Stomach (tissue), 9 donors: Measurements from ENCODE around the gene WWC2. TPM values are rescaled to one million over a fixed set of nuclear protein-coding genes. Genes with fewer than 3 reads are reported as not detected.

Source experiments
- DNase-seq, 2 donors: peaks; one replicate each; pipeline versions ENCODE4 v3.0.0 to v3.0.0-alpha.2; 2013 to 2019
- H3K27ac ChIP-seq, 5 donors: fragments of 200-600 bp in 4 of 5; sonication (generic) in 4 of 5; one replicate each; pipeline ENCODE4 v1.5.1; 2013 to 2019; ENCODE audit warnings: mild to moderate bottlenecking in 1 of 5, moderate library complexity in 1 of 5
- H3K27me3 ChIP-seq, 3 donors: fragments of 200-600 bp; sonication (generic); one replicate each; pipeline ENCODE4 v1.5.1; 2017 to 2019; ENCODE audit warnings: mixed run types in 1 of 3
- H3K36me3 ChIP-seq, 4 donors: fragments of 200-600 bp; sonication (generic); 1 replicate in 3 of 4; 2 replicates in 1 of 4; pipeline ENCODE4 v1.5.1; 2016 to 2019
- H3K4me1 ChIP-seq, 4 donors: fragments of 200-600 bp; sonication (generic); one replicate each; pipeline ENCODE4 v1.5.1; 2016 to 2019
- H3K4me3 ChIP-seq, 4 donors: fragments of 200-600 bp; sonication (generic) in 3 of 4; one replicate each; pipeline ENCODE4 v1.5.1; 2016 to 2019; ENCODE audit warnings: mild to moderate bottlenecking in 1 of 4
- H3K9me3 ChIP-seq, 4 donors: fragments of 200-600 bp; sonication (generic); one replicate each; pipeline ENCODE4 v1.5.1; 2016 to 2019
- EP300 ChIP-seq: sonication (generic); formaldehyde crosslinking; IDR thresholded peaks from one replicate; pipeline ENCODE4 v1.6.1; 2017; ENCODE audit warnings: antibody characterized with exemption
- POLR2A ChIP-seq, 4 donors: fragments of 450-650 bp; IDR thresholded peaks; one replicate each; pipeline ENCODE4 v1.6.1; 2016; ENCODE audit warnings: antibody characterized with exemption in 4 of 4, control low read depth in 2 of 4, mild to moderate bottlenecking in 1 of 4, moderate library complexity in 1 of 4
- POLR2AphosphoS5 ChIP-seq, 3 donors: sonication (generic); formaldehyde crosslinking; IDR thresholded peaks; one replicate each; pipeline ENCODE4 v1.6.1; 2016; ENCODE audit warnings: antibody characterized with exemption in 3 of 3
- WGBS, 5 donors: extraction: QIAGEN DNeasy Blood & Tissue Kit in 3 of 5; methylation state at CpG; one replicate each; pipeline versions ENCODE4 v1.1.5 to v1.1.7; 2013 to 2018; 5-methylcytosine and 5-hydroxymethylcytosine counted together
- intact Hi-C: fragments of 100-400 bp; cut with DNase I; formaldehyde crosslinking; loops from one replicate; pipeline ENCODE4 v1.15.1; 2023; ENCODE audit warnings: low total_unique reads
- polyA plus RNA-seq, 3 donors: library from polyadenylated mRNA; stranded (reverse); fragments of 200-250 nt; gene quantifications; one replicate each; pipeline ENCODE4 v1.2.3, GENCODE V29; 2013
- total RNA-seq, 5 donors: library from RNA; depleted of rRNA; stranded (reverse); fragments of >200 nt; gene quantifications; one replicate each; pipeline versions ENCODE4 v1.1.0 to v1.2.3, GENCODE V29; 2014 to 2016
- TF ChIP-seq, protein P1 (sequence below), 7 experiments: fragments of 450-650 bp in 4 of 7; fragments of 200-600 bp in 3 of 7; sonication (generic) in 3 of 7; IDR thresholded peaks; one replicate each; pipeline ENCODE4 v1.5.1; 2016 to 2019; ENCODE audit warnings: antibody characterized with exemption in 7 of 7, control low read depth in 2 of 7, mild to moderate bottlenecking in 1 of 7
- donor health status: healthy with polysubstance abuse.
- donor health status: Bipolar disorder and iron deficiency.
- donor health status: healthy.

WWC2 gene
- total and polyA plus RNA-seq, 8 donors, result 2.6 to 59.1 (median 31.1) TPM

- Histone ChIP-seq H3K27me3 (no peaks in the 10 kb centered on the region), H3K36me3 (no peaks in the 10 kb centered on the region), H3K4me1 (peaks cover 0 to 41% (median 15%) of the 10 kb centered on the region in 4 donors), H3K27ac (no peak overlapping the region), H3K4me3 (no peak overlapping the region), H3K9me3 (no peaks in the 10 kb centered on the region)
- no peak for DNase-seq
- 81 to 96% (median 87%) methylated on average over 4 of the region's 4 CpGs for WGBS, 5 donors
- intact Hi-C loops, result no loop called here
- TF ChIP-seq POLR2AphosphoS5 (IDR thresholded peaks at IDR 0.05) (no peak), POLR2A (IDR thresholded peaks at IDR 0.05) (no peak), EP300 (no peak)
- TF ChIP-seq, protein P1, sequence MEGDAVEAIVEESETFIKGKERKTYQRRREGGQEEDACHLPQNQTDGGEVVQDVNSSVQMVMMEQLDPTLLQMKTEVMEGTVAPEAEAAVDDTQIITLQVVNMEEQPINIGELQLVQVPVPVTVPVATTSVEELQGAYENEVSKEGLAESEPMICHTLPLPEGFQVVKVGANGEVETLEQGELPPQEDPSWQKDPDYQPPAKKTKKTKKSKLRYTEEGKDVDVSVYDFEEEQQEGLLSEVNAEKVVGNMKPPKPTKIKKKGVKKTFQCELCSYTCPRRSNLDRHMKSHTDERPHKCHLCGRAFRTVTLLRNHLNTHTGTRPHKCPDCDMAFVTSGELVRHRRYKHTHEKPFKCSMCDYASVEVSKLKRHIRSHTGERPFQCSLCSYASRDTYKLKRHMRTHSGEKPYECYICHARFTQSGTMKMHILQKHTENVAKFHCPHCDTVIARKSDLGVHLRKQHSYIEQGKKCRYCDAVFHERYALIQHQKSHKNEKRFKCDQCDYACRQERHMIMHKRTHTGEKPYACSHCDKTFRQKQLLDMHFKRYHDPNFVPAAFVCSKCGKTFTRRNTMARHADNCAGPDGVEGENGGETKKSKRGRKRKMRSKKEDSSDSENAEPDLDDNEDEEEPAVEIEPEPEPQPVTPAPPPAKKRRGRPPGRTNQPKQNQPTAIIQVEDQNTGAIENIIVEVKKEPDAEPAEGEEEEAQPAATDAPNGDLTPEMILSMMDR (IDR thresholded peaks at IDR 0.05), result no peak
Observed at GRCh38 chr4:183139058-183139750, 40.1 kb downstream of the WWC2 start.

DNA sequence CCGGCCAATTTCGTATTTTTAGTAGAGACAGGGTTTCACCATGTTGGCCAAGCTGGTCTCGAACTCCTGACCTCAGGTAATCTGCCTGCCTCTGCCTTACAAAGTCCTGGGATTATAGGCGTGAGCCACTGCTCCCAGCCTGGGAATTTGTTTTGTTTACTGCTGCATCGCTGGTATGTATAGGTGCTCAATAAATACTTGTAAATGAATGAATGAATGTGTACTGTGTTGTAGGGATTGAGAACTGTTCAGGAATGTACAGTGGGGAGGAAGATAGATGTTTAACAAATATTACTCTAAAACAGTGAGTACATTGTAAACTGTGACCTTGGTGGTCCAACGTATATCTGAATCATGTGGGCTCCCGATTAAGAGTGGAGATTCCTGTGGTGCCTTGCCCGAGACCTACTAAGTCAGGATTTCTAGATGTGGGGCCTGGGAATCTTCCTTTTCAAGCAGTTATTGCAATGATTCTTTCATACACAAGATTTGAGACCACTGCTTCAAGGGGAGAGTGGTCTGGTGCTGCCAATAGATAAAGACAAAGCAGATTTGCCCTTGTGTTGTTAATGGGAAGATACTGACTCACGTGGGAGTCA lies 41.0 kb downstream of the WWC2 start:
- TF ChIP-seq EP300 (no peak), POLR2A (IDR thresholded peaks at IDR 0.05) (no peak), POLR2AphosphoS5 (IDR thresholded peaks at IDR 0.05) (no peak)
- TF ChIP-seq, protein P1 (IDR thresholded peaks at IDR 0.05), result no peak
- no peak overlapping the region for H3K27ac ChIP-seq
- WGBS, 5 donors, result 86 to 97% (median 92%) methylated on average over 9 of the region's 9 CpGs

GRCh38 chr4:183140911-183141320 lies 41.9 kb downstream of the WWC2 start:
- peaks cover 0 to 41% (median 20%) of the 10 kb centered on the region in 4 donors for H3K4me1 ChIP-seq
- no peaks in the 10 kb centered on the region for H3K36me3 ChIP-seq
- TF ChIP-seq POLR2AphosphoS5 (IDR thresholded peaks at IDR 0.05) (no peak), POLR2A (IDR thresholded peaks at IDR 0.05) (no peak), EP300 (no peak)
- TF ChIP-seq, protein P1 (IDR thresholded peaks at IDR 0.05), result no peak
- H3K27me3 ChIP-seq, result no peaks in the 10 kb centered on the region
- intact Hi-C loops, result no loop called here
- H3K27ac ChIP-seq, result no peak overlapping the region
- no peaks in the 10 kb centered on the region for H3K9me3 ChIP-seq
- WGBS, 5 donors, result 64 to 73% (median 71%) methylated on average over 2 of the region's 2 CpGs
- H3K4me3 ChIP-seq, result no peak overlapping the region
- DNase-seq, result no peak

More for the DNA sequence above, 41.0 kb downstream of the WWC2 start:
- Histone ChIP-seq H3K4me1 (peaks cover 0 to 41% (median 16%) of the 10 kb centered on the region in 4 donors), H3K27me3 (no peaks in the 10 kb centered on the region), H3K4me3 (no peak overlapping the region), H3K36me3 (no peaks in the 10 kb centered on the region), H3K9me3 (no peaks in the 10 kb centered on the region)
- intact Hi-C loops, result no loop called here
- DNase-seq, result no peak

GRCh38 chr4:183141997-183142396 lies 42.9 kb downstream of the WWC2 start:
- DNase-seq, result no peak
- TF ChIP-seq POLR2A (IDR thresholded peaks at IDR 0.05) (no peak), EP300 (no peak), POLR2AphosphoS5 (IDR thresholded peaks at IDR 0.05) (no peak)
- TF ChIP-seq, protein P1 (IDR thresholded peaks at IDR 0.05), result no peak
- Histone ChIP-seq H3K27me3 (no peaks in the 10 kb centered on the region), H3K9me3 (no peaks in the 10 kb centered on the region), H3K27ac (no peak overlapping the region), H3K4me1 (peaks cover 0 to 47% (median 23%) of the 10 kb centered on the region in 4 donors), H3K36me3 (no peaks in the 10 kb centered on the region), H3K4me3 (no peak overlapping the region)
- intact Hi-C loops, result no loop called here
- 70 to 90% (median 84%) methylated on average over 1 of the region's 1 CpG for WGBS, 5 donors
